ENCODE data around the gene DAZAP1. TPM values are rescaled to one million over a fixed set of nuclear protein-coding genes. Genes with fewer than 3 reads are reported as not detected.

Gene DAZAP1
- total RNA-seq, 2 donors from 2014 or later = 154 to 179 TPM

GRCh38 chr19:1435378-1435989 lies 28.1 kb downstream of the DAZAP1 start:
- no peak overlapping the region for H3K27ac ChIP-seq (ENCODE audit: low read depth, low read length)
- no peak overlapping the region for H3K27ac Mint-ChIP-seq

GRCh38 chr19:1437609-1438008 lies 30.2 kb downstream of the DAZAP1 start:
- peaks cover 48% of the 10 kb centered on the region for H3K36me3 Mint-ChIP-seq (ENCODE audit: low read depth)
- Histone ChIP-seq H3K36me3 (ENCODE audit: control insufficient read depth, insufficient read depth, low read length) (peaks cover 48% of the 10 kb centered on the region), H3K27ac (ENCODE audit: low read depth, low read length) (no peak overlapping the region), H3K27me3 (ENCODE audit: control insufficient read depth, insufficient read depth, low read length, poor library complexity, severe bottlenecking) (no peaks in the 10 kb centered on the region), H3K9ac (ENCODE audit: extremely low read depth, low read length, poor library complexity, severe bottlenecking) (no peak overlapping the region), H3K4me1 (ENCODE audit: control insufficient read depth, insufficient read depth, low read length) (no peaks in the 10 kb centered on the region), H3K9me3 (ENCODE audit: control insufficient read depth, low read length) (no peaks in the 10 kb centered on the region), H3K4me3 (ENCODE audit: low read length) (peak overlapping the region; percentile 92)
- no peak for DNase-seq
- peak overlapping the region; percentile 95 for H3K4me3 Mint-ChIP-seq
- H3K4me1 Mint-ChIP-seq = peaks cover 8% of the 10 kb centered on the region
- peak overlapping the region; percentile 99 for H3K27ac Mint-ChIP-seq
- WGBS, 2 experiments (ENCODE audit: insufficient coverage in 1 of 2, insufficient read length in 1 of 2) = 91 to 97% methylated on average over 5 to 7 of the region's 8 CpGs
- TF ChIP-seq, protein P1, sequence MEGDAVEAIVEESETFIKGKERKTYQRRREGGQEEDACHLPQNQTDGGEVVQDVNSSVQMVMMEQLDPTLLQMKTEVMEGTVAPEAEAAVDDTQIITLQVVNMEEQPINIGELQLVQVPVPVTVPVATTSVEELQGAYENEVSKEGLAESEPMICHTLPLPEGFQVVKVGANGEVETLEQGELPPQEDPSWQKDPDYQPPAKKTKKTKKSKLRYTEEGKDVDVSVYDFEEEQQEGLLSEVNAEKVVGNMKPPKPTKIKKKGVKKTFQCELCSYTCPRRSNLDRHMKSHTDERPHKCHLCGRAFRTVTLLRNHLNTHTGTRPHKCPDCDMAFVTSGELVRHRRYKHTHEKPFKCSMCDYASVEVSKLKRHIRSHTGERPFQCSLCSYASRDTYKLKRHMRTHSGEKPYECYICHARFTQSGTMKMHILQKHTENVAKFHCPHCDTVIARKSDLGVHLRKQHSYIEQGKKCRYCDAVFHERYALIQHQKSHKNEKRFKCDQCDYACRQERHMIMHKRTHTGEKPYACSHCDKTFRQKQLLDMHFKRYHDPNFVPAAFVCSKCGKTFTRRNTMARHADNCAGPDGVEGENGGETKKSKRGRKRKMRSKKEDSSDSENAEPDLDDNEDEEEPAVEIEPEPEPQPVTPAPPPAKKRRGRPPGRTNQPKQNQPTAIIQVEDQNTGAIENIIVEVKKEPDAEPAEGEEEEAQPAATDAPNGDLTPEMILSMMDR (conservative IDR thresholded peaks at IDR 0.05) = no peak
- H3K27me3 Mint-ChIP-seq (ENCODE audit: insufficient read depth) = no peaks in the 10 kb centered on the region
- no peaks in the 10 kb centered on the region for H3K9me3 Mint-ChIP-seq

More at GRCh38 chr19:1435378-1435989, 28.1 kb downstream of the DAZAP1 start:
- H3K4me3 Mint-ChIP-seq = no peak overlapping the region
- no peaks in the 10 kb centered on the region for H3K9me3 ChIP-seq (ENCODE audit: control insufficient read depth, low read length)
- H3K4me1 Mint-ChIP-seq = peaks cover 7% of the 10 kb centered on the region
- H3K9ac ChIP-seq (ENCODE audit: extremely low read depth, low read length, poor library complexity, severe bottlenecking) = no peak overlapping the region
- peaks cover 40% of the 10 kb centered on the region for H3K36me3 ChIP-seq (ENCODE audit: control insufficient read depth, insufficient read depth, low read length)
- no peaks in the 10 kb centered on the region for H3K27me3 ChIP-seq (ENCODE audit: control insufficient read depth, insufficient read depth, low read length, poor library complexity, severe bottlenecking)
- no peak for DNase-seq
- TF ChIP-seq, protein P1 (conservative IDR thresholded peaks at IDR 0.05) = no peak
- H3K9me3 Mint-ChIP-seq = no peaks in the 10 kb centered on the region
- H3K36me3 Mint-ChIP-seq (ENCODE audit: low read depth) = peaks cover 39% of the 10 kb centered on the region
- H3K4me3 ChIP-seq (ENCODE audit: low read length) = no peak overlapping the region
- 90 to 95% methylated on average over 14 to 21 of the region's 21 CpGs for WGBS, 2 experiments (ENCODE audit: insufficient coverage in 1 of 2, insufficient read length in 1 of 2)
- no peaks in the 10 kb centered on the region for H3K4me1 ChIP-seq (ENCODE audit: control insufficient read depth, insufficient read depth, low read length)
- no peaks in the 10 kb centered on the region for H3K27me3 Mint-ChIP-seq (ENCODE audit: insufficient read depth)

GRCh38 chr19:1438035-1438932 lies 30.9 kb downstream of the DAZAP1 start, which contains the start of gene RPS15:
Gene RPS15 (plus strand): TSS chr19:1438396. CDS start chr19:1438426, 30 bp downstream.
- H3K4me3 Mint-ChIP-seq = peak within 1 kb of the TSS; percentile 95
- H3K27ac Mint-ChIP-seq = peak within 1 kb of the TSS; percentile 99
- Histone ChIP-seq H3K4me1 (ENCODE audit: control insufficient read depth, insufficient read depth, low read length) (no peaks in the 10 kb centered on the region), H3K4me3 (ENCODE audit: low read length) (peak within 1 kb of the TSS; percentile 92), H3K27me3 (ENCODE audit: control insufficient read depth, insufficient read depth, low read length, poor library complexity, severe bottlenecking) (no peaks in the 10 kb centered on the region), H3K36me3 (ENCODE audit: control insufficient read depth, insufficient read depth, low read length) (peaks cover 48% of the 10 kb centered on the region), H3K27ac (ENCODE audit: low read depth, low read length) (peak within 1 kb of the TSS; percentile 98), H3K9me3 (ENCODE audit: control insufficient read depth, low read length) (no peaks in the 10 kb centered on the region), H3K9ac (ENCODE audit: extremely low read depth, low read length, poor library complexity, severe bottlenecking) (peak within 1 kb of the TSS; percentile 98)
- TF ChIP-seq, protein P1 (conservative IDR thresholded peaks at IDR 0.05) = peak; percentile 92
- H3K36me3 Mint-ChIP-seq (ENCODE audit: low read depth) = peaks cover 44% of the 10 kb centered on the region
- H3K27me3 Mint-ChIP-seq (ENCODE audit: insufficient read depth) = no peaks in the 10 kb centered on the region
- WGBS, 2 experiments (ENCODE audit: insufficient coverage in 1 of 2, insufficient read length in 1 of 2) = 2 to 7% methylated on average over 36 to 100 of the region's 100 CpGs
- peaks cover 8% of the 10 kb centered on the region for H3K4me1 Mint-ChIP-seq
- peak; percentile 97 for DNase-seq
- no peaks in the 10 kb centered on the region for H3K9me3 Mint-ChIP-seq

Measured in endodermal cell (in vitro differentiated cells).